Measurements from ENCODE around the gene POLR1H. TPM values are rescaled to one million over a fixed set of nuclear protein-coding genes. Genes with fewer than 3 reads are reported as not detected.

Gene POLR1H
- total RNA-seq, 1 donor from 2014 or later: 37.3 TPM

GRCh38 chr6:30047220-30047619 lies 13.8 kb upstream of the POLR1H start:
- no peak for TF ChIP-seq CTCF (conservative IDR thresholded peaks at IDR 0.05)
- Mint-ChIP-seq H3K36me3 (no peaks in the 10 kb centered on the region), H3K4me1 (ENCODE audit: unreplicated experiment) (peaks cover 10% of the 10 kb centered on the region), H3K4me3 (no peak overlapping the region), H3K9me3 (no peaks in the 10 kb centered on the region), H3K27me3 (no peaks in the 10 kb centered on the region), H3K27ac (no peak overlapping the region)
- DNase-seq (ENCODE audit: extremely low spot score, unreplicated experiment): no peak

- no peaks in the 10 kb centered on the region for H3K27me3 Mint-ChIP-seq
- no peaks in the 10 kb centered on the region for H3K9me3 Mint-ChIP-seq
- TF ChIP-seq CTCF (conservative IDR thresholded peaks at IDR 0.05): no peak
- no peak for DNase-seq (ENCODE audit: extremely low spot score, unreplicated experiment)
- H3K4me1 Mint-ChIP-seq (ENCODE audit: unreplicated experiment): no peaks in the 10 kb centered on the region
- H3K36me3 Mint-ChIP-seq: peaks cover 4% of the 10 kb centered on the region
- no peak overlapping the region for H3K27ac Mint-ChIP-seq
- no peak overlapping the region for H3K4me3 Mint-ChIP-seq
Measured at GRCh38 chr6:30053682-30054081, 7.4 kb upstream of the POLR1H start.

GRCh38 chr6:30055513-30055912 lies 5.6 kb upstream of the POLR1H start:
- no peak for DNase-seq (ENCODE audit: extremely low spot score, unreplicated experiment)
- peaks cover 4% of the 10 kb centered on the region for H3K36me3 Mint-ChIP-seq
- no peak overlapping the region for H3K4me3 Mint-ChIP-seq
- peaks cover 6% of the 10 kb centered on the region for H3K4me1 Mint-ChIP-seq (ENCODE audit: unreplicated experiment)
- no peak for TF ChIP-seq CTCF (conservative IDR thresholded peaks at IDR 0.05)
- no peak overlapping the region for H3K27ac Mint-ChIP-seq
- no peaks in the 10 kb centered on the region for H3K9me3 Mint-ChIP-seq
- no peaks in the 10 kb centered on the region for H3K27me3 Mint-ChIP-seq

- no peaks in the 10 kb centered on the region for H3K27me3 Mint-ChIP-seq
- H3K4me3 Mint-ChIP-seq: peak overlapping the region; percentile 99
- DNase-seq (ENCODE audit: extremely low spot score, unreplicated experiment): no peak
- no peaks in the 10 kb centered on the region for H3K9me3 Mint-ChIP-seq
- TF ChIP-seq CTCF (conservative IDR thresholded peaks at IDR 0.05): no peak
- H3K27ac Mint-ChIP-seq: peak overlapping the region; percentile 98
- peaks cover 7% of the 10 kb centered on the region for H3K36me3 Mint-ChIP-seq
- peaks cover 26% of the 10 kb centered on the region for H3K4me1 Mint-ChIP-seq (ENCODE audit: unreplicated experiment)
Measured at GRCh38 chr6:30060606-30061091, 416 bp upstream of the POLR1H start.

GRCh38 chr6:30061858-30062458 lies 893 bp downstream of the POLR1H start:
- TF ChIP-seq CTCF (conservative IDR thresholded peaks at IDR 0.05): no peak
- Mint-ChIP-seq H3K36me3 (peaks cover 7% of the 10 kb centered on the region), H3K27ac (peak overlapping the region; percentile 98), H3K4me3 (peak overlapping the region; percentile 99), H3K27me3 (no peaks in the 10 kb centered on the region), H3K4me1 (ENCODE audit: unreplicated experiment) (peaks cover 33% of the 10 kb centered on the region), H3K9me3 (no peaks in the 10 kb centered on the region)
- DNase-seq (ENCODE audit: extremely low spot score, unreplicated experiment): no peak
